Measurements from ENCODE around the gene ARPIN.
A peak's percentile ranks its signal among the peaks of the same experiment; 100 is the strongest.

Gene ARPIN

DNA sequence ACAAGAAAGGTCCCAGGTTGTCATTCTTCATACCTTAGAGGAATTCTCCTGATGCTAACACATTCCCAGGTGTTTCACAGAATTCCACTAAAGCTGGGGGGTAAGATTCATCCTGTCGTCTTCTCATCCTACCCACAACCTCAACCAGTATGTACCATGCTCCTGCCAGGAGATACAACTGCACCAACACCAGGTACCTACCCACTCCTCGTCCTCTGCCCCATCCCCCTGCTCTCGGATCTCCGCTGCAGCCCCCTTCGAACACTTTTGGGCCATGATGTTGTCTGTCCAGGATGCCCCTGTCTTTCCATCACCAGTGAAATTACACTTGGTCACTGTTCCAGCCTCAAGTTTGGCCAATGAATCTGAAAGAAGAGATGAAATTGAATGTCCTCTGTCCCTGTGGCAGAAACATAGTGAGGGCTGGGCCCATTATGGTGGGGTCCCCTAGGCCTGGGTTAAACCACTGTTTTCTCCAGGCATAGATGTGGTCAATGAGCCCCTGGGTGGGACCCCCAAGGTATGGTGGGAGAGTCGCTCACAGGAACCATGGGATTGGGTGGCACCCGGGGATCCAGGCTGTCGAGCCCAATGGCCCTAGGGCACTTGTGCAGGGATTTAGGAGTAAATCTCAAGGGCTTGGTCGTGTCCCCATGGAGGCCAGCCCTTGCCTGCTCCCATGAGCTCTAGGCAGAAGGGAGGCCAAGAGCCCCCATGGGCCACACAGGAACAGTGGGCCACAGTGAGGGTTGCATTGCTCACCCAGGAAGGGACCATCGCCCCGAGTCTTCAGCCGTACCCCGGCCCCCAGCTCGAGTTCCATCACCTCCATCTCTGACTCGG, 9.5 kb downstream of the ARPIN start:
- Histone ChIP-seq H3K4me2 (no peak overlapping the region), H3K4me1 (peaks cover 18 to 19% (median 19%) of the 10 kb centered on the region in 10 experiments), H3K36me3 (no peaks in the 10 kb centered on the region), H3K9ac (no peak overlapping the region), H3K27me3 (no peaks in the 10 kb centered on the region), H4K20me1 (no peaks in the 10 kb centered on the region), H3K4me3 (no peak overlapping the region), H3K27ac (no peak overlapping the region), H3K9me3 (replicated peaks in 1 of 11) (no peaks in the 10 kb centered on the region)
- no peak for TF ChIP-seq Cebpa-rat (IDR thresholded peaks at IDR 0.05)

DNA sequence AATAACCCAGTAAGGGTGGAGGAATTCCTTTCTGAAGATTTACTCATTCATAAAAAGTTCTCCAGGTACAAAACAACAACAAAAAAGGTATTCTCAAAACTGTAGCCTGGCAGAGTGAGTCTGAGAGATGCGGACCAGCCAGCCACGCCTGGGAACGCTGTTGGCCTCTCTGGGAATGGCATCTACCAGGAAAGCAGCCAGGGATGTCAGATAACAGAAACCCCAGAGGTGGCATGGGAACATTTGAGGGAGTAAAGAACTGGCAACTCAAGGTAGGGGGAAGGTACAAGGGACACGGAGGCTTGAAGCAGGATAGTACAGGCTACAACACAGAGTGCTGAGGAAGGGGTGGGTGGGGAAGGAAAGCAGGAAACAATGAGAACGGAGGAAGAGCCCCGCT, 11.9 kb downstream of the ARPIN start:
- Histone ChIP-seq H3K9me3 (replicated peaks in 1 of 11) (no peaks in the 10 kb centered on the region), H3K27me3 (no peaks in the 10 kb centered on the region), H3K9ac (no peak overlapping the region; a peak in 1 of 22 replicates), H3K4me3 (no peak overlapping the region), H3K4me1 (peaks cover 20 to 27% (median 21%) of the 10 kb centered on the region in 10 experiments), H3K4me2 (no peak overlapping the region), H3K36me3 (no peaks in the 10 kb centered on the region), H4K20me1 (no peaks in the 10 kb centered on the region), H3K27ac (no peak overlapping the region)
- no peak for TF ChIP-seq Cebpa-rat (IDR thresholded peaks at IDR 0.05)

DNA sequence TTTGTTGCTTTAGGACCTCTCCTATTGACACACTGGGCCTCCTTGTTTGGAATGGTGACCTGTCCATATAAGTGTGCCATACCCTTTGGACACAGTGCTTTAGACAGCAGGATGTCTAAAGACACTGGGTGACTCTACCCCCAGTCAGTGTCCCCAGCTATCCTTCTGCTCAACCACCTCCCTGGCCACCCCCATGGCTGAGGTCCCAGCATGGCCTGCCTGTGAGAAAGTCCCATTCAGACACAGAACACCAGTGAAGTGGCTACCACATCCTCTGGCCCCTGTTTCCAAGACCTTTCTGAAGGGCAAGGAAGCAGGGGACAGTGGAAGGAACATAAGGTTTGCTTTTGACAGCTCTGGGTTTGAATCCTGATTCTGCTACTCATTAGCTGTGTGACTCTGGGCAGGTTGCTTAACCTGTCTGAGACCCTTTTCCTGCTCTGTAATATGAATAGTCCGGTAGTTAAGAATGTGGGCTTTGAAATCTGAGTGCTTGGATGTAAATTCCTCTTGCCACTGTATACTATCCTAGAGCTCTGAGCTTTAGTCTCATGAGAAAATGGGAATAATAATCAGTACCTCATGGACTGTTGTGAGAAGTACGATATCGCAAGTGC, 12.7 kb downstream of the ARPIN start:
- Histone ChIP-seq H3K4me2 (peak overlapping the region; percentile 43 to 75 (median 57); a peak in 18 of 22 replicates), H4K20me1 (no peaks in the 10 kb centered on the region), H3K9me3 (replicated peaks in 1 of 11) (no peaks in the 10 kb centered on the region), H3K27ac (peak overlapping the region in 1 of 11 experiments; percentile 36; a peak in 1 of 22 replicates), H3K9ac (no peak overlapping the region), H3K27me3 (no peaks in the 10 kb centered on the region), H3K4me3 (no peak overlapping the region), H3K36me3 (no peaks in the 10 kb centered on the region), H3K4me1 (peaks cover 20 to 35% (median 22%) of the 10 kb centered on the region in 10 experiments)
- no peak for TF ChIP-seq Cebpa-rat (IDR thresholded peaks at IDR 0.05)

DNA sequence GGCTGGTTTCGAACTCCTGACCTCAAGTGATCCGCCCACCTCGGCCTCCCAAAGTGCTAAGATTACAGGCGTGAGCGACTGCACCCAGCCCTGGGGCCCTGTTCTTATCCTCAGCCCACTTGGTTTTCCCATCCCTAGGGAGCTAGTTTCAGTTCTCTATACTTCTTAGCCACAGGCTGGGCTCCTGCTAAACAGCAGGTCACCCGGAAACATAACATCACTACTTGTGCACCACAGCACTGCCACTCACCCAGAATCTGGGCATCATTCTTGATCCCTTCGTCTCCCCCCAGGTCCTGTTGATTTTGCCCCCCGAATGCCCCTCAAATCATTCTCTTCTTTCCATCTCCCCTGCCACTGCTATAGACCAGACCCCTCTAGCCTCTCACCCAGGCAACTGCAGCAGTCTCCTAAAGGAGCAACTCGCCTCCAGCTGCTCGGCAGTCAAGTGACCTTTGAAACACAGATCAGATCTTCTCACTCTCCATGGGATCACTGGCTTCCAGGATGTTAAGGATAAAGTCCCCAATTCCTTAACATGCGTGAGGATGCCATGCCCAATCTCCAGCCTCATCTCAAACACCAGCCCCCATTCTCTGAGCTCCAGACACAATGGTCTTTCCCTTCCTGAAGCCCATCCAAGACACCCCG, 13.3 kb downstream of the ARPIN start:
- Histone ChIP-seq H3K4me2 (peak overlapping the region; percentile 43 to 75 (median 57)), H3K36me3 (no peaks in the 10 kb centered on the region)
- no peak for TF ChIP-seq Cebpa-rat (IDR thresholded peaks at IDR 0.05)

DNA sequence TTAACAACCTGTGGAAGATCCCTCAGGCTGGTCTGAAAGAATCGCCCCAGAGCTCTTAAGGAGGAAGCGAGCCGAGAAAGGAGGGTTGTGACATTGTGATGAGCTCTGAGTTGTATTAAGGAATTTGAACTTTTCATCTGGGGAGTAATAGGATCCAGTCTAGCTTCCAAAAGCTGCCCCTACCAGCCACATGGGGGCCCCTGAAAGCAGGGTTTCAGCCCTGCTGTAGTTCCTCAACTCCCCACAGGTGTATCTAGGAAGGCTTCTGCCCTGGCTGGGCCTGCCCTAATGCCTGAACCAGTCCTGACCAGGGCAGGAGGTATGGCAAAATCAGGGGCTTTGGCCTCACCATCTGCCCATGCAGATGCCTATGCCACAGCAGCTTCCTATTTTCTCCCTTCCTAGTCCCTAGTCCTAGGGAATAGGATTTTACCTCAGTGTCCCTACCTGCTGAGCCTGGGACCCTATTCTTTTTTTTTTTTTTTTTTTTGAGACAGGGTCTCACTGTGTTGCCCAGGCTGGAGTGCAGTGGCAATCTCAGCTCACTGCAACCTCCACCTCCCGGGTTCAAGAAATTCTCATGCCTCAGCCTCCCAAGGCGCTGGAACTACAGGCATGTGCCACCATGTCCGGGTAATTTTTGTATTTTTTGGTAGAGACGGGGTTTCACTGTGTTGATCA, 14.0 kb downstream of the ARPIN start:
- TF ChIP-seq Cebpa-rat (IDR thresholded peaks at IDR 0.05) = no peak
- H3K4me2 ChIP-seq = peak overlapping the region; percentile 43 to 75 (median 57)
- 0 out of 22 replicates have a peak overlapping the region, but pooled peaks of 1 of the 11 experiments have one; percentile 5 for H3K9ac ChIP-seq
- H3K27ac ChIP-seq = peak overlapping the region in 4 of 11 experiments; percentile 8 to 36 (median 20); a peak in 2 of 22 replicates
- no peaks in the 10 kb centered on the region for H4K20me1 ChIP-seq
- H3K9me3 ChIP-seq (replicated peaks in 1 of 11) = no peaks in the 10 kb centered on the region
- no peak overlapping the region for H3K4me3 ChIP-seq
- no peaks in the 10 kb centered on the region for H3K27me3 ChIP-seq
- H3K36me3 ChIP-seq = no peaks in the 10 kb centered on the region
- H3K4me1 ChIP-seq = peaks cover 22 to 37% (median 28%) of the 10 kb centered on the region in 10 experiments

More for the DNA sequence above, 13.3 kb downstream of the ARPIN start:
- Histone ChIP-seq H3K27ac (peak overlapping the region in 5 of 11 experiments; percentile 8 to 36 (median 25); a peak in 1 of 22 replicates), H3K9ac (0 out of 22 replicates have a peak overlapping the region, but pooled peaks of 1 of the 11 experiments have one; percentile 5), H3K27me3 (no peaks in the 10 kb centered on the region), H3K9me3 (replicated peaks in 1 of 11) (no peaks in the 10 kb centered on the region), H4K20me1 (no peaks in the 10 kb centered on the region), H3K4me1 (peaks cover 22 to 37% (median 27%) of the 10 kb centered on the region in 10 experiments), H3K4me3 (no peak overlapping the region)

DNA sequence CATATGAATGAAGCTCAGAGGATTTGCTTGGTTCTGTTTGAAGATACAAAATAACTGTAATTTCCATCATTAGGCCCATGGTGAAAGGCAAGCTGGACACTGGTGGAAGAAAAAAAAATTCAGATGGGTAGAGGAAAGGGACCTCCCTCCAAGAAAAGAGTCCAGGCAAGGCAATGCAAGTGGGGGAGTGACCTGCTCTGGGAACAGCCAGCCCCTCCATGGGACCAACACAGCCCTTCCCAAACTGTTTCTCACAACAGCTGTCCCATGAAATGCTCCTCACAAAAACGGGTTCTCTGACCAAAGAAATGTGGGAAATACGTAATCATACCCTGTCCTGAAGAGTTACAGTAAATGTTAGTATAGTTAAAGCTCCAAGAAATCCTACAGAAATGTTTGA, 14.6 kb downstream of the ARPIN start:
- H3K4me1 ChIP-seq = peaks cover 23 to 38% (median 29%) of the 10 kb centered on the region in 10 experiments
- no peaks in the 10 kb centered on the region for H3K9me3 ChIP-seq (replicated peaks in 1 of 11)
- H3K36me3 ChIP-seq = no peaks in the 10 kb centered on the region
- peak overlapping the region in 1 of 11 experiments; percentile 17; a peak in 1 of 22 replicates for H3K9ac ChIP-seq
- H3K27ac ChIP-seq = no peak overlapping the region
- peak overlapping the region in 4 of 11 experiments; percentile 43 to 74 (median 56); a peak in 7 of 22 replicates for H3K4me2 ChIP-seq
- TF ChIP-seq Cebpa-rat (IDR thresholded peaks at IDR 0.05) = no peak
- H4K20me1 ChIP-seq = no peaks in the 10 kb centered on the region
- H3K4me3 ChIP-seq = no peak overlapping the region
- no peaks in the 10 kb centered on the region for H3K27me3 ChIP-seq

DNA sequence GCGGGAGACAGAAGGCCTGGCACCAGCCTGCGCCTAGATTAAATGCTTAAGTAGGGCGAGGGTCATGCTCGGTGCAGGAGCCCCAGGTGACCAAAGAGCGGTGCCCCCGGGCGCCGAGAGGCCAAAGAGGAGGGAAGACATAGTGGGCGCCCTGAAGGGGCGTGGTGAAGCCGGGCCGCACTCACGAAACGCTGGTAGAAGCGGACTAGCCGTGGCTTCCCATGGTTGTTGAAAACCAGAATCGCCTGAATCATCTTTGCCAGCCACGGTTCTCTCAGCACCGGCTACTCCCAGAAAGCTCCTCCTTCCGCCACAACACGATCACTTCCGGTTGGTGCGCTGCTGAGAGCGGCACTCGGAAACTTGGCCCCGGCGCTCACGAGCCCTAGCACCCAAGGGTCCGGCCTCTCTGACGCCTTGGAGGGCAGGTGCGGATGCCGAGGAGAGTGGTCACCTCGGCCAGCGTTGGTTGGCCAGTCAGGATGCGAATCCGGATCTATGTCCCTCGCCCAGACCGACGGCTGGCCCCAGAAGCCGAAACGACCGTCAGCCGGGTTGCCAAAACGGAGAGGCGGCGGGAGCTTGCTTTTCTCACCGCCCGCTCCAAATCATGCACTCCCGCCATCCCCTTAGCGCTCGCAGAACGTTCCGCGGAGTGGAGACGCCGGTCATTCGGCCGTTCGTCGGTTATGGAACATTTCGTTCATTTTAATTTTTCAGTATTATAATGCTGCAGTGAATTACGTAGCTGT, 18.9 kb downstream of the ARPIN start, which contains the start of gene AP3S2:
Gene AP3S2, minus strand, starts transcription at position 299 of the 752 bp plus-strand sequence. Its CDS starts 45 bp downstream, at position 254.
- no peaks in the 10 kb centered on the region for H3K9me3 ChIP-seq (replicated peaks in 1 of 11)
- H3K27me3 ChIP-seq = no peaks in the 10 kb centered on the region
- H3K4me1 ChIP-seq = peaks cover 21 to 56% (median 29%) of the 10 kb centered on the region in 10 experiments
- H3K36me3 ChIP-seq = peaks cover 1 to 12% (median 2%) of the 10 kb centered on the region in 11 experiments
- H3K4me2 ChIP-seq = peak within 1 kb of the TSS; percentile 66 to 97 (median 87)
- peak within 1 kb of the TSS; percentile 70 to 92 (median 82) for H3K4me3 ChIP-seq
- H3K9ac ChIP-seq = peak within 1 kb of the TSS; percentile 87 to 94 (median 91)
- H3K27ac ChIP-seq = peak within 1 kb of the TSS; percentile 79 to 93 (median 87)
- peaks cover 0 to 4% (median 0%) of the 10 kb centered on the region in 11 experiments; a peak in 2 of 22 replicates for H4K20me1 ChIP-seq
- TF ChIP-seq Cebpa-rat (IDR thresholded peaks at IDR 0.05) = no peak

DNA sequence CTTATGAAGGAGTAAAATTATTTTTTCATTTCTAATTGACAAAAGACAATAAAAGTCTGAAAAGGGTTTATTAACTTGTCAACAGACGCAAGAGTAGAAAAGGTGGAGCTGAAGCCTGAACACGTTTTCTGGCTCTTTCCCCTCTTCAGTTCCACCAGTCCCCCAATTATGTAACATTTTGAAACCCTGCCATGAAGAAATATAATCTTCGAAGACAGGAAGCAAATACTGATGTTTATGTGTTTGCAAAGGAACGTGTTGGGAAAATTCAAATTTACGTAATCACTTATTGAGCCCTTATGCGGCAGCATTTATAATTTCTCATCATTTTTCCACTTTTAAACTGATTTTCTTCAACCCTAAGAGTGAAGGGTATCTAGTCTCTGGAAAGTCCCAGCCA, 19.7 kb downstream of the ARPIN start:
- H3K9ac ChIP-seq = peak overlapping the region; percentile 87 to 94 (median 91)
- H3K4me3 ChIP-seq = peak overlapping the region; percentile 70 to 92 (median 82)
- H3K27ac ChIP-seq = peak overlapping the region; percentile 79 to 93 (median 87)
- peaks cover 0 to 4% (median 0%) of the 10 kb centered on the region in 11 experiments; a peak in 2 of 22 replicates for H4K20me1 ChIP-seq
- H3K9me3 ChIP-seq (replicated peaks in 1 of 11) = no peaks in the 10 kb centered on the region
- H3K4me1 ChIP-seq = peaks cover 13 to 48% (median 21%) of the 10 kb centered on the region in 10 experiments
- H3K4me2 ChIP-seq = peak overlapping the region; percentile 66 to 97 (median 87)
- no peaks in the 10 kb centered on the region for H3K27me3 ChIP-seq
- H3K36me3 ChIP-seq = peaks cover 10 to 21% (median 10%) of the 10 kb centered on the region in 11 experiments
- no peak for TF ChIP-seq Cebpa-rat (IDR thresholded peaks at IDR 0.05)

Measured in BLaER1 treated with 17β-estradiol and CSF1 and Interleukin-3, amounts not matched to agents 10 nM and 100 nM (cell line).